GM19351 (cell line): ENCODE data around the gene ADGRL2.

ENCODE experiments used
- ATAC-seq: cut with Tn5 transposase; IDR thresholded peaks from one replicate; pipeline ENCODE4 v1.9.1; 2021; ENCODE audit warnings: mild to moderate bottlenecking, moderate library complexity; ENCODE audit not compliant: unreplicated experiment

Gene ADGRL2

DNA sequence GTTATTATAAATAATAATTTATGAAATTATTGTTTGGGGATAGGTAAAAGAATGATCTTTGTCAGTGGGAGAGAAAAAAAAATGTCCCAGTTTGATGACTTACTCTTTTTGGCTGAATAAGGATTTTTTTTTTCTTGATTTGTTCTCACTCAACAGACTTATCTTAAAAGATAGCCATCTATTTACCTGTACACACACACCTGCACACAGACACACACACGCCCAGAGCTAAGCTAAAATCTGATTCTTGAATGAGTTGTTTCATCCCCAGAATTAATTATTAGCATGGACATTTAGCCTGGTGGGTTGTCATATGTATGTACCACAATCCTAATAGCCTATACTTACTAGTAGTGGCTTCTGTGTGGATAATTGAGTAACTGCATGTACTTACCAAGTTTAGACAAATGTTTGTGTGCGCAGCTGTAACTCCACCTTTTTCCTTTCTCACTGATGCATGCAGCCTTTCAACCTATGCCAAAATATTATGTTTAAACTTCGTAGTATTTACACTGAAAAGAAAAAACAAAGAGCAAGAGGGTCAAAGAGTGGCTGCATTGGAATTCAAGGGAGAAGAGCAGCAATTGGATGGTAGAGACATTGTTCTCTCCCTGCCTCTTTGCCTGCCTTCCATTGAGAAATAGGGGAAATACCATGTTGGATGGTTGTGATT is 174.3 kb downstream of the ADGRL2 start:
- no peak for ATAC-seq

GRCh38 chr1:81976539-81976938 is 175.8 kb downstream of the ADGRL2 start:
- ATAC-seq: no peak

DNA sequence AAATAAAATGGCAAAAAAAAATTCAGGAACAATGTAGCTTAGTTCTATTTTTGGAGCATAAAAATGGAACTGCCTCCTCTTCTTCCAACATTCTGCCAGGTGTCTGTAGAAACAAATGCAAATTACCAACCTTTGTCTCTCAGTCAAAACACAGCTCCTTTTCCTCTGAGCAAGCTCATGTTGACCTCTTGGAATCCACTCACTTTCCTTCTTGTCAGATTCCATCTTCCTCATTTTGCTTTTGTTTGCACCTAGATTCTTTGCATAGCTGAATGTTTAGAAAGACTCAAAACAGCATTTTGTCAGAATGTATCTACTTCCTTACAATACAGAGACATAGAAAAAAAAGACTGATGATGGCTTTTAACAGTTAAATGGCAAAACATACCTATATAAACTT is 178.2 kb downstream of the ADGRL2 start:
- ATAC-seq: no peak

DNA sequence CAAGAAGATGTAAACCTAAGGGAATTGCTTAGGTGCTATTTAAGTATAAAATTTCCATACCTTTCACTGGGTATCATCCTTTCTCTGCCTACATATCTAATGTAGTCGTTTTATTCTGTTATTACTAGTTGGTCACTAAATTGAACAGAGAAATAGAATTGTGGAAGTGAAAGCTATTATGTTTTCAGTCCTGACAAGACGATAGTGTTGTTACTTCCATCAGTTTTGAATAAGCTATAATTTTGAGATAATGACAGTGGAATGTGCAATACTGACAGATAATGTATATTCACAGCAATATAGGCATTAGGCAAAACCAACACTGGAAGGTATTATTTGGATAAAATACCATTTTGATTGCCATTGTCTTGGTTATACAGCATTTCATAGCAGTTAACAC is 181.8 kb downstream of the ADGRL2 start:
- peak; percentile 47 for ATAC-seq

- ATAC-seq: no peak
Observed at GRCh38 chr1:81989524-81989923, 188.8 kb downstream of the ADGRL2 start.

DNA sequence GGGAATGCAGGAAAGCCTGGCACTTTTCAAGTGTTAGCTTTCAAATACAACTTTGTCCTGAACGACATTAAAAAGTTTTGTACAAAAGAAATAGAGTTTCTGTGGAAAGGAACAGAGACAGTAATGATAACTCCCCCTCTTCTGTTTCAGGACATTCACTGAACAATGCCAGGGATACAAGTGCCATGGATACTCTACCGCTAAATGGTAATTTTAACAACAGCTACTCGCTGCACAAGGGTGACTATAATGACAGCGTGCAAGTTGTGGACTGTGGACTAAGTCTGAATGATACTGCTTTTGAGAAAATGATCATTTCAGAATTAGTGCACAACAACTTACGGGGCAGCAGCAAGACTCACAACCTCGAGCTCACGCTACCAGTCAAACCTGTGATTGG is 189.5 kb downstream of the ADGRL2 start:
- ATAC-seq: no peak

GRCh38 chr1:81998165-81998564 is 197.4 kb downstream of the ADGRL2 start:
- ATAC-seq: no peak

DNA sequence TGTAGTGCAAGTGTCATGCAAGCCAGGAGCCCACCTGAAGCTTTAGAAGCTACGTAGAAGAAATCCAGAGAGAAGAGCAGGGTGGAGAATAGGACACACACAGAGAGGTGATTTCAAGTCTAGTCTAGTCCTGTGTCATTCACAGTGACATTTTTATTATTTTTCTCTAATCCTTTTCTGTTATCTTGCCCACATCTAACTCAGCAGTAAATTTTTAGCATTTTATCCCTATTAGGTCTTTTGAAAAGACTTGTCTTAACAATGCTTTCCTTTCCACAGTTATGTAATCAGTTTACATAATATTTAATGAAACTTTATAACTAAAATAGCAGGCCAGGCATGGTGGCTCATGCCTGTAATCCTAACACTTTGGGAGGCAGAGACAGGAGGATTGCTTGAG is 198.6 kb downstream of the ADGRL2 start:
- ATAC-seq: no peak

DNA sequence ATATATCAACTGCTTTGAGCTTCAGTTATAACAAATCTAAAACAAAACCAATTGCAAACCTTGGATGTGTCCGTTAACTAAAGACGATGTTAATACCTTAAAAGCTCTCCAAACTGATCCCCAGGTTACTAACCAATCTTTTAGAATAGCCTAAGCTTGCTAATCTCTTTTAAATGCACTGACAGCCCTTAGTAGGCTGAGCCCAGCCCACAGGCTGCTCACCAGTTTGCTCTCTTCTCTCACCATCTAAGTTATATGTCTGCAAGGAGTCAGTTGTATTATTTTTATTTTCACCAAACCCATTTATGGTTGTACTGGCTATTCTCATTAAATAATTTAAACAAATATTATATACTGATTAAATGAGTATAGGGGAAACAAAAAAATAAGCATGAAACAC is 199.5 kb downstream of the ADGRL2 start:
- ATAC-seq: no peak

- ATAC-seq: no peak
Observed at GRCh38 chr1:82001345-82001744, 200.6 kb downstream of the ADGRL2 start.

GRCh38 chr1:82007804-82008203 is 207.1 kb downstream of the ADGRL2 start:
- ATAC-seq: no peak

- ATAC-seq: no peak
Observed at GRCh38 chr1:82013702-82014101, 213.0 kb downstream of the ADGRL2 start.

DNA sequence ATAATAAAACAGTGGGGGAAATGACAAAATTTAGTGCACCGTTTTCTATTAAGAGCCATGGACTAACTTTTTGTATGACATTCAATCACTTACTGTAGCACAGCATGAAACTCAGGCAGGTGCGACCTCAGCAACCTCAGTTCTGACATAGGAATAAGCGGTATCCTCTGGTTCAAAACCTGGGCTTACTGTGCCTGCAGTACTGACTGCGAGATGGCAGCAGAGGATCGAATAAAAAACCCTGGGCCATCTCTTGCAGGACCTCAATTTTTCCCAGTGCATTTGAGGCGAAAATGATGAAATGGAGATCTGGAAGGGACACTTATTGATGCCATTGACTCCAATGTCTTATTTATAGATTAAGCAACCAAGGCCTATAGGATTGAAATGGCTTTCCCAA is 214.7 kb downstream of the ADGRL2 start:
- ATAC-seq: no peak

DNA sequence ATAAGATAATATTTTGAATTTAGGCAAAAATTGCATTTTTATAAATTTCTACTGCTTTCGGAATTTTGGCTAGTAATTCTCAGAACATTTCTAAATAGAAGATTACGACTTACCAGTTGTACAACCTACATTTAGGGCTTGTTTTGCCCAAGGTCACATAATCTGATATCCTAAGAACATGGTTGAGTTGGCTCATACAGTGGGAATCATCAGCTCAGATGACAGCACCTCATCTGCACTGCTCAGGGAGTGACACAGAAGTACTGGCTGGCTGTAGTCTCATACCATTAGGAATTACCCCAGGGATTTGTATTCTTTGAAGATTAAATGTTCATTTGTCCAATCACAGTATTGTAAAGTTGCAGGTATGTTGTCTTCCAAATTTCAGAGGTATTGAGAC is 217.6 kb downstream of the ADGRL2 start:
- no peak for ATAC-seq

GRCh38 chr1:82019508-82019907 is 218.8 kb downstream of the ADGRL2 start:
- no peak for ATAC-seq

DNA sequence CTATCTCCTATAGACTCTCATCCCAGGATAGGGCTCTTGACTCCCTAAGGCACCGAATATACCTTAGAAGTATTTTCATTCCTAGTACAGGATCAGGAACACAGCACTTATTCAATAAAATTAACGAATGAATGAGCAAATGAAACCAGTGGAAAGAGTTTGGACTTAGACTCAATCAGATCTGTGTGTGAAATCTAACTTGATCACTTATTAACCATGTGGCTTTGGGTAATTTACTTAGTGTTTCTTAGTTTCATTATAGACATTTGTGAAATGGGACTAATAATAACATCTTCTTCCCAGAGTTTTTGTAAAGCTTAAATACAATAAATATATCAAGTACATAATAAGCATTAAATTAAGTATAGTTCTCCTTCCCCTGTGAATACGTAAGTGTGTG is 230.1 kb downstream of the ADGRL2 start:
- no peak for ATAC-seq

DNA sequence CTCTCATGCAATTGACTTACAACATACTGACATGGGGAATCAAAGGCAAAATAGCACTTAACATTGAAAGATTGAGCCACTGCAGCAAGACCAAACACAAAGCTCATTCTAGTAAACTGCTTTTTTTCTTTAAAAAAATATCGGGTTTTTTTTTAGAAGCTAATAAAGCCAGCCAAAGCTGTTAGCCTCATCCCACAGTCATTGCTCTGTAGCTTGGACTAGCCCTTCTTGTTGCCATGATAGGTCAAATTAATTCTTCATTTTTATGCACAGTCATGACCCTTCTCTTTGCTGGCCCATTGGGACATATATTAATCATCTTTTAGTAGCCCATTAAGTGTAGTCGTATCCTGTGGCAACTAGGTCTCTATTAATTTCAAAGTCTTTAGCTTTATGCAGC is 231.3 kb downstream of the ADGRL2 start:
- ATAC-seq: no peak

DNA sequence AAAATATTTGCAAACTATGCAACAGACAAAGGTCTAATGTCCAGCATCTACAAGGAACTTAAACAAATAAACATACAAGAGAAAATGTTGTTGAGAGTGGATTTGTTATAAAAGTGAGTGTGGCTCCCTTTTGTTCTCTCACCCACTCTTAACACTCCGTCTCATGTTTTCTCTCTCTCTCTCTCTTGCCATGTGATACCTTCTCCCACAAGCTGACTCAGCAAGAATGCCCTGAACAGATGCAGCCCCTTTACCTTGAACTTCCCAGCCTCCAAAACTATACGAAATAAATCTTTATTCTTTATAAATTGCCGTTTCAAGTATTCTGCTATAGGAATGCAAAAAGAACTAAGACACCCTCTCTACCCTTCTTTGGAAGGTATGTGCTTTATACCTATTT is 234.1 kb downstream of the ADGRL2 start:
- no peak for ATAC-seq
